Measurements from ENCODE around the gene XYLT1.
"Not testable (repeated sequence)": the region's sequence is repeated elsewhere in the genome, so short reads cannot be mapped to it uniquely, and the experiment has no call there.

Gene XYLT1

GRCh38 chr16:17335826-17336529 lies 134.8 kb downstream of the XYLT1 start:
- Histone ChIP-seq H3K27ac (ENCODE audit: low read depth, low read length) (no peak overlapping the region), H3K4me1 (ENCODE audit: control insufficient read depth, low read length) (peaks cover 10% of the 10 kb centered on the region), H3F3A (ENCODE audit: control insufficient read depth, insufficient read depth) (no peaks in the 10 kb centered on the region), H3K9me3 (ENCODE audit: control insufficient read depth, insufficient read depth, low read length) (no peaks in the 10 kb centered on the region), H3K9me2 (replicated peaks; ENCODE audit: control insufficient read depth, low read length) (no peaks in the 10 kb centered on the region), H4K20me1 (ENCODE audit: control insufficient read depth, insufficient read depth, low read depth, low read length) (0 out of 2 replicates have a peak, but pooled peaks cover 3% of the 10 kb centered on the region), H3K4me3 (ENCODE audit: low read length) (no peak overlapping the region), H3K4me2 (ENCODE audit: low read length) (no peak overlapping the region), H3K79me2 (ENCODE audit: control insufficient read depth, low read length) (no peaks in the 10 kb centered on the region), H3K27me3 (ENCODE audit: control insufficient read depth, low read length) (no peaks in the 10 kb centered on the region), H3K36me3 (ENCODE audit: control insufficient read depth, low read length) (no peaks in the 10 kb centered on the region)
- TF ChIP-seq EZH2phosphoT487 (IDR thresholded peaks at IDR 0.05; ENCODE audit: borderline replicate concordance, low read length) (no peak), CTCF (IDR thresholded peaks at IDR 0.05; ENCODE audit: low read depth, low read length, poor library complexity, severe bottlenecking) (no peak)

- H3F3A ChIP-seq (ENCODE audit: control insufficient read depth, insufficient read depth); H3K4me3 ChIP-seq (ENCODE audit: low read length); H3K36me3 ChIP-seq (ENCODE audit: control insufficient read depth, low read length); H3K27me3 ChIP-seq (ENCODE audit: control insufficient read depth, low read length); H3K9me2 ChIP-seq (replicated peaks; ENCODE audit: control insufficient read depth, low read length); H4K20me1 ChIP-seq (ENCODE audit: control insufficient read depth, insufficient read depth, low read depth, low read length); H3K4me2 ChIP-seq (ENCODE audit: low read length); H3K79me2 ChIP-seq (ENCODE audit: control insufficient read depth, low read length); H3K27ac ChIP-seq (ENCODE audit: low read depth, low read length); H3K4me1 ChIP-seq (ENCODE audit: control insufficient read depth, low read length); H3K9me3 ChIP-seq (ENCODE audit: control insufficient read depth, insufficient read depth, low read length): not testable (repeated sequence)
Observed at GRCh38 chr16:17335406-17335805, 135.4 kb downstream of the XYLT1 start.

GRCh38 chr16:17334096-17334495 lies 136.7 kb downstream of the XYLT1 start:
- Histone ChIP-seq H3K36me3 (ENCODE audit: control insufficient read depth, low read length) (no peaks in the 10 kb centered on the region), H3F3A (ENCODE audit: control insufficient read depth, insufficient read depth) (no peaks in the 10 kb centered on the region), H3K27ac (ENCODE audit: low read depth, low read length) (no peak overlapping the region), H4K20me1 (ENCODE audit: control insufficient read depth, insufficient read depth, low read depth, low read length) (0 out of 2 replicates have a peak, but pooled peaks cover 3% of the 10 kb centered on the region), H3K79me2 (ENCODE audit: control insufficient read depth, low read length) (no peaks in the 10 kb centered on the region), H3K9me2 (replicated peaks; ENCODE audit: control insufficient read depth, low read length) (no peaks in the 10 kb centered on the region), H3K4me3 (ENCODE audit: low read length) (no peak overlapping the region), H3K27me3 (ENCODE audit: control insufficient read depth, low read length) (no peaks in the 10 kb centered on the region), H3K9me3 (ENCODE audit: control insufficient read depth, insufficient read depth, low read length) (no peaks in the 10 kb centered on the region), H3K4me1 (ENCODE audit: control insufficient read depth, low read length) (peaks cover 4% of the 10 kb centered on the region), H3K4me2 (ENCODE audit: low read length) (no peak overlapping the region)
- no peak for TF ChIP-seq EZH2phosphoT487 (IDR thresholded peaks at IDR 0.05; ENCODE audit: borderline replicate concordance, low read length)
- TF ChIP-seq CTCF (IDR thresholded peaks at IDR 0.05; ENCODE audit: low read depth, low read length, poor library complexity, severe bottlenecking), result no peak

- Histone ChIP-seq H3K9me2 (replicated peaks; ENCODE audit: control insufficient read depth, low read length) (no peaks in the 10 kb centered on the region), H3K27me3 (ENCODE audit: control insufficient read depth, low read length) (no peaks in the 10 kb centered on the region), H3K36me3 (ENCODE audit: control insufficient read depth, low read length) (no peaks in the 10 kb centered on the region), H3K9me3 (ENCODE audit: control insufficient read depth, insufficient read depth, low read length) (no peaks in the 10 kb centered on the region), H4K20me1 (ENCODE audit: control insufficient read depth, insufficient read depth, low read depth, low read length) (0 out of 2 replicates have a peak, but pooled peaks cover 3% of the 10 kb centered on the region), H3K79me2 (ENCODE audit: control insufficient read depth, low read length) (no peaks in the 10 kb centered on the region), H3K27ac (ENCODE audit: low read depth, low read length) (no peak overlapping the region), H3K4me3 (ENCODE audit: low read length) (no peak overlapping the region), H3K4me2 (ENCODE audit: low read length) (no peak overlapping the region), H3F3A (ENCODE audit: control insufficient read depth, insufficient read depth) (no peaks in the 10 kb centered on the region), H3K4me1 (ENCODE audit: control insufficient read depth, low read length) (peaks cover 4% of the 10 kb centered on the region)
- no peak for TF ChIP-seq CTCF (IDR thresholded peaks at IDR 0.05; ENCODE audit: low read depth, low read length, poor library complexity, severe bottlenecking)
- TF ChIP-seq EZH2phosphoT487 (IDR thresholded peaks at IDR 0.05; ENCODE audit: borderline replicate concordance, low read length), result no peak
Observed at GRCh38 chr16:17333229-17333628, 137.5 kb downstream of the XYLT1 start.

Data from DOHH2 (cell line).